ENCODE measurements around the gene ATXN1.

ATXN1 gene

GRCh38 chr6:16397623-16398022, 363.6 kb downstream of the ATXN1 start:
- ATAC-seq = peak; percentile 67
- no peak for TF ChIP-seq ZFP30 (CRISPR knock-in tag; IDR thresholded peaks at IDR 0.05)
- TF ChIP-seq ISL1 (CRISPR knock-in tag; IDR thresholded peaks at IDR 0.05) = peak; percentile 90
- no peak for TF ChIP-seq ZNF70 (CRISPR knock-in tag; IDR thresholded peaks at IDR 0.05)
- peak; percentile 23; the same call in 1 of the 2 replicates for TF ChIP-seq ZC3H10 (CRISPR knock-in tag; IDR thresholded peaks at IDR 0.05)
- TF ChIP-seq POU6F1 (CRISPR knock-in tag; IDR thresholded peaks at IDR 0.05; ENCODE audit: borderline replicate concordance, low read depth) = peak; percentile 84; the same call in 1 of the 2 replicates

GRCh38 chr6:16396497-16397319, 364.6 kb downstream of the ATXN1 start:
- no peak for ATAC-seq
- TF ChIP-seq RARB (CRISPR knock-in tag; IDR thresholded peaks at IDR 0.05) (no peak), GLIS3 (CRISPR knock-in tag; IDR thresholded peaks at IDR 0.05) (no peak), TCF4 (CRISPR knock-in tag; IDR thresholded peaks at IDR 0.05; ENCODE audit: borderline replicate concordance) (no peak), ZNF565 (CRISPR knock-in tag; conservative IDR thresholded peaks at IDR 0.05; ENCODE audit: low read depth) (no peak), PPARA (CRISPR knock-in tag; IDR thresholded peaks at IDR 0.05; ENCODE audit: borderline replicate concordance) (no peak), ARNTL (CRISPR knock-in tag; IDR thresholded peaks at IDR 0.05; ENCODE audit: borderline replicate concordance, low read depth) (no peak), ZFP30 (CRISPR knock-in tag; IDR thresholded peaks at IDR 0.05) (no peak), ZFP3 (CRISPR knock-in tag; IDR thresholded peaks at IDR 0.05) (no peak), ZNF8 (CRISPR knock-in tag; IDR thresholded peaks at IDR 0.05) (no peak), BACH2 (CRISPR knock-in tag; IDR thresholded peaks at IDR 0.05; ENCODE audit: borderline replicate concordance) (no peak)

DNA sequence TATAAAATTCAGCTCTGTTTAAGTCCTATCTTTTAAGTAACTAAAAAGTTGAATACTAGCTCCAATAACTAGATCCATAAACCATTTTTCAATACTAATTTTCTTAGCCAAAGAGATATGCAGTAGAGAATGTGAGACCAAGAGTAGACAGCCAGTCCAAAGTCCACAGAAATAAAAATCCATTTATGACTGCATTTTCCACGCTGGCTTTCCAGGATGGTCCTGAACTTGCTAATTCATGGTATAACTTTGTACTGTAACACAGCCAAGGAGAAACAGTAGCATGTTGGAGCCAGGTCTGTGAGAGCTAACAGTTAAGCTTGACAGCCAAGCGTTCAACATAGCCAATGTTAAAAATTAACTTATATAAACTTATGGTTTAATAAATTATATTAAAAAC, 366.6 kb downstream of the ATXN1 start:
- no peak for ATAC-seq
- no peak for TF ChIP-seq CSDC2 (CRISPR knock-in tag; IDR thresholded peaks at IDR 0.05)
- TF ChIP-seq ZNF565 (CRISPR knock-in tag; conservative IDR thresholded peaks at IDR 0.05; ENCODE audit: low read depth) = no peak
- TF ChIP-seq, protein P1, sequence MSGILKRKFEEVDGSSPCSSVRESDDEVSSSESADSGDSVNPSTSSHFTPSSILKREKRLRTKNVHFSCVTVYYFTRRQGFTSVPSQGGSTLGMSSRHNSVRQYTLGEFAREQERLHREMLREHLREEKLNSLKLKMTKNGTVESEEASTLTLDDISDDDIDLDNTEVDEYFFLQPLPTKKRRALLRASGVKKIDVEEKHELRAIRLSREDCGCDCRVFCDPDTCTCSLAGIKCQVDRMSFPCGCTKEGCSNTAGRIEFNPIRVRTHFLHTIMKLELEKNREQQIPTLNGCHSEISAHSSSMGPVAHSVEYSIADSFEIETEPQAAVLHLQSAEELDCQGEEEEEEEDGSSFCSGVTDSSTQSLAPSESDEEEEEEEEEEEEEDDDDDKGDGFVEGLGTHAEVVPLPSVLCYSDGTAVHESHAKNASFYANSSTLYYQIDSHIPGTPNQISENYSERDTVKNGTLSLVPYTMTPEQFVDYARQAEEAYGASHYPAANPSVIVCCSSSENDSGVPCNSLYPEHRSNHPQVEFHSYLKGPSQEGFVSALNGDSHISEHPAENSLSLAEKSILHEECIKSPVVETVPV (CRISPR knock-in tag; IDR thresholded peaks at IDR 0.05) = no peak
- TF ChIP-seq ZFP3 (CRISPR knock-in tag; IDR thresholded peaks at IDR 0.05) = no peak
- TF ChIP-seq PATZ1 (CRISPR knock-in tag; IDR thresholded peaks at IDR 0.05; ENCODE audit: borderline replicate concordance) = no peak
- TF ChIP-seq ZNF8 (CRISPR knock-in tag; IDR thresholded peaks at IDR 0.05) = no peak

- ATAC-seq = no peak
- TF ChIP-seq CSDC2 (CRISPR knock-in tag; IDR thresholded peaks at IDR 0.05) (no peak), BACH2 (CRISPR knock-in tag; IDR thresholded peaks at IDR 0.05; ENCODE audit: borderline replicate concordance) (no peak), SNAI2 (CRISPR knock-in tag; IDR thresholded peaks at IDR 0.05) (no peak), TCF4 (CRISPR knock-in tag; IDR thresholded peaks at IDR 0.05; ENCODE audit: borderline replicate concordance) (no peak), ISL1 (CRISPR knock-in tag; IDR thresholded peaks at IDR 0.05) (no peak), ZFP30 (CRISPR knock-in tag; IDR thresholded peaks at IDR 0.05) (no peak), PPARA (CRISPR knock-in tag; IDR thresholded peaks at IDR 0.05; ENCODE audit: borderline replicate concordance) (no peak), ZNF70 (CRISPR knock-in tag; IDR thresholded peaks at IDR 0.05) (no peak), ZNF8 (CRISPR knock-in tag; IDR thresholded peaks at IDR 0.05) (no peak), GLIS3 (CRISPR knock-in tag; IDR thresholded peaks at IDR 0.05) (no peak), CREB5 (CRISPR knock-in tag; IDR thresholded peaks at IDR 0.05; ENCODE audit: low read depth) (no peak), ARNTL (CRISPR knock-in tag; IDR thresholded peaks at IDR 0.05; ENCODE audit: borderline replicate concordance, low read depth) (no peak), POU6F1 (CRISPR knock-in tag; IDR thresholded peaks at IDR 0.05; ENCODE audit: borderline replicate concordance, low read depth) (no peak)
- TF ChIP-seq, protein P1 (CRISPR knock-in tag; IDR thresholded peaks at IDR 0.05) = no peak
These were observed 367.9 kb downstream of the ATXN1 start for GRCh38 chr6:16393326-16393725.
